ENCODE measurements around the gene SORL1. TPM values are rescaled to one million over a fixed set of nuclear protein-coding genes. Genes with fewer than 3 reads are reported as not detected.

Gene SORL1
- total and polyA plus RNA-seq, 9 of the 15 experiments (the other 6 are each of a cell fraction or from before 2014, with no cell fraction given) = 0.01 to 0.66 TPM; not detected in 7

GRCh38 chr11:121489823-121490222 is 37.7 kb downstream of the SORL1 start (continued):
- TF ChIP-seq SIX5 (IDR thresholded peaks at IDR 0.05; ENCODE audit: borderline replicate concordance in 1 of 2, insufficient read depth in 1 of 2, low read depth in 1 of 2, low read length in 2 of 2) (no peak), RBM39 (optimal IDR thresholded peaks at IDR 0.05; ENCODE audit: low read depth, low read length) (no peak), NR2C1 (IDR thresholded peaks at IDR 0.05) (no peak), NR2C1 (tag; IDR thresholded peaks at IDR 0.05) (no peak), SETDB1 (IDR thresholded peaks at IDR 0.05; ENCODE audit: low read length) (no peak), TCF3 (CRISPR knock-in tag; IDR thresholded peaks at IDR 0.05) (no peak), PTBP1 (IDR thresholded peaks at IDR 0.05; ENCODE audit: low read depth, low read length) (no peak), SAP30 (IDR thresholded peaks at IDR 0.05; ENCODE audit: borderline replicate concordance, insufficient read depth, low read depth, low read length, poor library complexity, severe bottlenecking) (no peak)

- DNase-seq (ENCODE audit: extremely low read depth in 1 of 4, low spot score in 3 of 4) (no peak), ATAC-seq (no peak), FAIRE-seq (no peak)
- Histone ChIP-seq H3K4me2 (ENCODE audit: insufficient read depth, low read length) (no peak overlapping the region), H3K9me1 (ENCODE audit: control insufficient read depth, insufficient read depth, low read length) (no peaks in the 10 kb centered on the region), H2AFZ (ENCODE audit: low read depth, low read length) (no peak overlapping the region), H4K20me1 (replicated peaks; ENCODE audit: control insufficient read depth, insufficient read depth, low read length) (no peaks in the 10 kb centered on the region), H3K36me3 (ENCODE audit: control insufficient read depth, insufficient read depth, low read length) (no peaks in the 10 kb centered on the region), H3K4me1 (replicated peaks in 1 of 2; ENCODE audit: control insufficient read depth in 2 of 2, insufficient read depth in 2 of 2, low read length in 2 of 2) (no peaks in the 10 kb centered on the region), H3K4me3 (no peak overlapping the region), H3K9me3 (replicated peaks; ENCODE audit: control insufficient read depth, insufficient read depth, low read depth, low read length) (no peaks in the 10 kb centered on the region), H3K27ac (ENCODE audit: extremely low read depth, low read depth, low read length) (no peak overlapping the region), H3K27me3 (ENCODE audit: control insufficient read depth in 2 of 2, insufficient read depth in 2 of 2, low read length in 2 of 2) (no peaks in the 10 kb centered on the region), H3K9ac (ENCODE audit: insufficient read depth in 1 of 2, low read depth in 2 of 2, low read length in 2 of 2) (no peak overlapping the region), H3K79me2 (ENCODE audit: control insufficient read depth, insufficient read depth, low read length) (no peaks in the 10 kb centered on the region)
- intact Hi-C loops (cut with micrococcal nuclease) = no loop called here
- in situ Hi-C loops (cut with MboI) = no loop called here
- ChIA-PET POLR2A (no interaction called here), CTCF (ENCODE audit: low intra/inter-chr PET ratio) (no interaction called here)
- WGBS (ENCODE audit: insufficient coverage, low coverage, missing lambda C conversion rate) = 2% methylated on average over 6 of the region's 7 CpGs
- no TSS peak for BruUV-seq (replicated peaks)
- TF ChIP-seq ZNF639 (CRISPR knock-in tag; conservative IDR thresholded peaks at IDR 0.05 in 1 of 2, IDR thresholded peaks at IDR 0.05 in 1 of 2) (no peak), ELF2 (CRISPR knock-in tag; IDR thresholded peaks at IDR 0.05) (no peak), CBX5 (IDR thresholded peaks at IDR 0.05; ENCODE audit: borderline replicate concordance, low read depth) (no peak), ZNF644 (tag; IDR thresholded peaks at IDR 0.05; ENCODE audit: low read depth) (no peak), SMARCE1 (IDR thresholded peaks at IDR 0.05) (no peak), KLF10 (CRISPR knock-in tag; IDR thresholded peaks at IDR 0.05) (no peak), HBP1 (CRISPR knock-in tag; IDR thresholded peaks at IDR 0.05) (no peak), TOE1 (IDR thresholded peaks at IDR 0.05; ENCODE audit: borderline replicate concordance) (no peak), TOE1 (CRISPR knock-in tag; IDR thresholded peaks at IDR 0.05; ENCODE audit: borderline replicate concordance, low read depth) (no peak)
Measured at GRCh38 chr11:121494355-121495099, 42.4 kb downstream of the SORL1 start.
